Gastrocnemius medialis (tissue), 4 donors: Measurements from ENCODE around the gene NTPCR.

Experiments used
- CTCF ChIP-seq, 5 experiments: fragments of 450-650 bp in 3 of 5; fragments of 200-600 bp in 2 of 5; sonication (generic) in 2 of 5; IDR thresholded peaks in 4 of 5; conservative IDR thresholded peaks in 1 of 5; 1 replicate in 4 of 5; 2 replicates in 1 of 5; pipeline ENCODE4 v1.5.1; 2016 to 2019; ENCODE audit warnings: antibody characterized with exemption in 5 of 5, mild to moderate bottlenecking in 3 of 5, moderate library complexity in 3 of 5
- POLR2A ChIP-seq, 2 donors: fragments of 450-650 bp; IDR thresholded peaks; one replicate each; pipeline ENCODE4 v1.6.1; 2017; ENCODE audit warnings: antibody characterized with exemption in 2 of 2, mild to moderate bottlenecking in 2 of 2, moderate library complexity in 2 of 2

- no peak for TF ChIP-seq CTCF (IDR thresholded peaks at IDR 0.05 in 4 of 5, conservative IDR thresholded peaks at IDR 0.05 in 1 of 5)
- TF ChIP-seq POLR2A (IDR thresholded peaks at IDR 0.05) = no peak
Measured at GRCh38 chr1:233015965-233016364, 65.6 kb downstream of the NTPCR start.
